ENCODE results near the gene PCDH19.

DNA sequence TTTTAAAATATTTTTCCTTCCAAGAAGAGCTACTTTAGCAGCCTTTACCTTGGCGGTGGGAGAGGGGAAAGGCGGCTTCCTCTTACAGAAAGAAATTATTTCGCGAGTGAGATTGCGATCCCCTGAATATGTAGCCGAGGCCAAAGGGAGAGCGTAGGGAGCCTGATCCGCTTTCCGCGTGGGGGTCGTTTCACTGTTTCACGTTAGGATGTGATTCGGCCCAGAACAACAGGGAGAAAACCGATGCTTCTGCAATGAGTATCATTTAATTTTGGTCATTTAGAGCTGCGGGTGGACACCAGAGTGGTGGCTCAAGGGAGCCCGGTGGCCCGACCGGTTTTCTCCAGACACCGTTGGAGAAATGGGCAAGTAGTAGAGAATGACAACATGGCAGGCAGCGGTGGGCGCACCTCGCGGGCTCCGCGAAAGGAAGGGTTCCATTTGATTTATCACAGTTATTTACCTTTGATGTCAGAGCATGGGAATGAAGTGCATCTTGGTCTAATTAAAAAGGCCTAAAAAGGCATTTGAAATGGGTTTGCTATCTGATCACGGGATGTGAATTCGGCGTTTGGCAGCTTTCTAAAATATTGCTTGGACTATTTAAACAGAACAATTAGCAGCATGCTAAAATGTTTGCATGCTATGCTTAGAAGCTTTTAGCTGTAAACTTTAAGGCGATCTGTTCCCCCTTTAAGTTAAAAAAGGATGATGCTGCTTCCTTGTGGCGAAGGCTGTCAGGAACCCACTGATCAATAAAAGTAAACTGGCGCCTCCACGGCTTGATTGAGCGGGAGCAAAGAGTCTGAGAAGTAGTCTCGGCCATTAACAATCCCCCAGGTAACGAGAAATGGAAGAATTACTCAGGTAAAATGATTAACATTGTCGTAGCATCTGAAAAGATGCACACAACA is 2.0 kb upstream of the PCDH19 start:
- TF ChIP-seq, protein P1, sequence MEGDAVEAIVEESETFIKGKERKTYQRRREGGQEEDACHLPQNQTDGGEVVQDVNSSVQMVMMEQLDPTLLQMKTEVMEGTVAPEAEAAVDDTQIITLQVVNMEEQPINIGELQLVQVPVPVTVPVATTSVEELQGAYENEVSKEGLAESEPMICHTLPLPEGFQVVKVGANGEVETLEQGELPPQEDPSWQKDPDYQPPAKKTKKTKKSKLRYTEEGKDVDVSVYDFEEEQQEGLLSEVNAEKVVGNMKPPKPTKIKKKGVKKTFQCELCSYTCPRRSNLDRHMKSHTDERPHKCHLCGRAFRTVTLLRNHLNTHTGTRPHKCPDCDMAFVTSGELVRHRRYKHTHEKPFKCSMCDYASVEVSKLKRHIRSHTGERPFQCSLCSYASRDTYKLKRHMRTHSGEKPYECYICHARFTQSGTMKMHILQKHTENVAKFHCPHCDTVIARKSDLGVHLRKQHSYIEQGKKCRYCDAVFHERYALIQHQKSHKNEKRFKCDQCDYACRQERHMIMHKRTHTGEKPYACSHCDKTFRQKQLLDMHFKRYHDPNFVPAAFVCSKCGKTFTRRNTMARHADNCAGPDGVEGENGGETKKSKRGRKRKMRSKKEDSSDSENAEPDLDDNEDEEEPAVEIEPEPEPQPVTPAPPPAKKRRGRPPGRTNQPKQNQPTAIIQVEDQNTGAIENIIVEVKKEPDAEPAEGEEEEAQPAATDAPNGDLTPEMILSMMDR (IDR thresholded peaks at IDR 0.05; ENCODE audit: low read depth, low read length, poor library complexity, severe bottlenecking) = no peak
- TF ChIP-seq EZH2phosphoT487 (IDR thresholded peaks at IDR 0.05; ENCODE audit: borderline replicate concordance, low read length) = no peak
